Mesendoderm (in vitro differentiated cells): ENCODE results near the gene RSPH1.

Experiments used
- DNase-seq: peaks from one replicate; pipeline ENCODE4 v3.0.0; 2013
- H2AK5ac ChIP-seq: 2 replicates; pipeline ENCODE4 v1.6.1; 2013; ENCODE audit warnings: low read length, inconsistent platforms
- H2BK120ac ChIP-seq: 2 replicates; pipeline ENCODE4 v1.6.1; 2013; ENCODE audit warnings: low read depth, mild to moderate bottlenecking, low read length, moderate library complexity, mixed read lengths
- H2BK15ac ChIP-seq: replicated peaks from 2 replicates; pipeline ENCODE4 v1.6.1; 2013; ENCODE audit warnings: low read depth, mild to moderate bottlenecking, moderate library complexity
- H2BK5ac ChIP-seq: 2 replicates; pipeline ENCODE4 v1.6.1; 2013; ENCODE audit warnings: low read length, inconsistent platforms
- H3K18ac ChIP-seq: 2 replicates; pipeline ENCODE4 v1.6.1; 2013; ENCODE audit warnings: mild to moderate bottlenecking, low read length, mixed read lengths
- H3K23ac ChIP-seq: one replicate; pipeline ENCODE4 v1.6.1; 2013; ENCODE audit warnings: low read length
- H3K27ac ChIP-seq: 2 replicates; pipeline ENCODE4 v1.5.1; 2013; ENCODE audit warnings: low read depth, mild to moderate bottlenecking, inconsistent platforms, low read length, moderate library complexity
- H3K27me3 ChIP-seq: 2 replicates; pipeline ENCODE4 v1.6.1; 2013; ENCODE audit warnings: low read length, control low read depth, mild to moderate bottlenecking, inconsistent platforms; ENCODE audit not compliant: insufficient read depth, poor library complexity
- H3K36me3 ChIP-seq: 2 replicates; pipeline ENCODE4 v1.6.1; 2013; ENCODE audit warnings: low read length, inconsistent platforms; ENCODE audit not compliant: control insufficient read depth, insufficient read depth
- H3K4ac ChIP-seq: one replicate; pipeline ENCODE4 v1.6.1; 2013; ENCODE audit warnings: low read depth, mild to moderate bottlenecking, low read length, moderate library complexity
- H3K4me1 ChIP-seq: 2 replicates; pipeline ENCODE4 v1.6.1; 2013; ENCODE audit warnings: low read depth, low read length, inconsistent platforms; ENCODE audit not compliant: control insufficient read depth
- H3K4me2 ChIP-seq: 2 replicates; pipeline ENCODE4 v1.6.1; 2013; ENCODE audit warnings: low read length
- H3K4me3 ChIP-seq: 2 replicates; pipeline ENCODE4 v1.5.1; 2013; ENCODE audit warnings: mild to moderate bottlenecking, low read length
- H3K56ac ChIP-seq: one replicate; pipeline ENCODE4 v1.6.1; 2013; ENCODE audit warnings: low read length
- H3K79me1 ChIP-seq: 2 replicates; pipeline ENCODE4 v1.6.1; 2013; ENCODE audit warnings: low read length, inconsistent platforms
- H3K79me2 ChIP-seq: 2 replicates; pipeline ENCODE4 v1.6.1; 2013; ENCODE audit warnings: mild to moderate bottlenecking, low read length; ENCODE audit not compliant: control insufficient read depth, insufficient read depth
- H3K9ac ChIP-seq: 2 replicates; pipeline ENCODE4 v1.6.1; 2013; ENCODE audit warnings: low read length, inconsistent platforms
- H4K5ac ChIP-seq: one replicate; pipeline ENCODE4 v1.6.1; 2013; ENCODE audit warnings: low read length
- H4K8ac ChIP-seq: one replicate; pipeline ENCODE4 v1.6.1; 2013; ENCODE audit warnings: low read depth, mild to moderate bottlenecking, control low read depth, low read length, moderate library complexity
- WGBS: extraction: QIAGEN DNeasy Blood & Tissue Kit; methylation state at CpG from one replicate; pipeline ENCODE4 v1.1.7; 2013; ENCODE audit warnings: low lambda C conversion rate, missing lambda C conversion rate; ENCODE audit not compliant: insufficient coverage; ENCODE audit errors: extremely low coverage; 5-methylcytosine and 5-hydroxymethylcytosine counted together

RSPH1 gene

GRCh38 chr21:42439284-42440186 is 56.5 kb downstream of the RSPH1 start:
- H3K23ac ChIP-seq = no peak overlapping the region
- H2BK120ac ChIP-seq = no peak overlapping the region
- H3K79me1 ChIP-seq = no peaks in the 10 kb centered on the region
- no peaks in the 10 kb centered on the region for H3K27me3 ChIP-seq
- no peaks in the 10 kb centered on the region for H3K36me3 ChIP-seq
- no peak overlapping the region for H4K8ac ChIP-seq
- DNase-seq = no peak
- no peak overlapping the region for H3K4me3 ChIP-seq
- H3K4me2 ChIP-seq = no peak overlapping the region
- no peak overlapping the region for H2BK15ac ChIP-seq
- no peak overlapping the region for H3K9ac ChIP-seq
- H3K4ac ChIP-seq = no peak overlapping the region
- no peak overlapping the region for H3K27ac ChIP-seq
- 100% methylated on average over 1 of the region's 17 CpGs for WGBS
- no peak overlapping the region for H2BK5ac ChIP-seq
- H3K18ac ChIP-seq = no peak overlapping the region
- H3K56ac ChIP-seq = no peak overlapping the region
- H2AK5ac ChIP-seq = no peak overlapping the region
- no peak overlapping the region for H4K5ac ChIP-seq
- no peaks in the 10 kb centered on the region for H3K79me2 ChIP-seq
- H3K4me1 ChIP-seq = no peaks in the 10 kb centered on the region

DNA sequence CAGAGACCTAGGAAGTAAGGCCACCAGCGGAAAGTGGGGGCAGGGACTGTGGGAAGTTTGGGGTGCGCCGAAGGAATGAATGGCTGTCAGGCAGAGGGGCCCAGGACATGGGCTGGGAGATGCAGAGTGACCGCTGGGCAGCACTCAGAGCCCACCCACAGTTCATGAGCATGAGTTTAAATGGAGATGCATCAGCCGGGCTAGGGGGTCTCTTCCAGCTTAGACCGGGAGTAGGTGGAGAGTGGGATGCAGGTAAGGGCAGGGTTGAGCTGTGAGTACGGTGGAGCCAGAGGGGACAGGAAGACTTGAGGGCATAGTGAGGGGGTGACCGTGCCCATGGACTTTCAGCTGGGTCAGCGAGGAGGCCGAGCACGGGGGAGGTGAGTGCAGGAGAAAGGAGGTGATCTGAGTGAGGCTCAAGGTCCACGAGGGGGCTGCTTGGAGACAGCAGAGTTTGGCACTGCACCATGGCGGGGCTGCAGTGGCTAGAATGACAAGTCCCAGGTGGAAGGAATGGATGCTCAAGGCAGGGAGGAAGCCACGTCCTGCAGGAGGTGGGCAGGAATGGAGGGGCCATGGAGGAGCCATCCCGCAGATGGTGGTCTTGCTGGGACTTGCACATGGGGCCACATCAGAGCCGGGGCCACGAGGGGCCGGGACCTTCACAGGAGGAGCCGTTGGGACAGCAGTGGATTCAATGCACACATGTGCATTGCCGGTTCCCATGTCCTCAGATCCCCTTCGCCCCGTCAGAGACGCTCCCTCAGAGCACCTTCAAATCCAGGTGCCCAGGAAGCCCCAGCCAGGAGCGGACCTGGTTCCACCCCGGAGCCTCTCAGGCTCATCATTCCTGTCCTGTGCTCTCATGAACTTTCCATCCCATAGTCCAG is 57.5 kb downstream of the RSPH1 start:
- no peak overlapping the region for H2BK5ac ChIP-seq
- H3K18ac ChIP-seq = no peak overlapping the region
- no peak overlapping the region for H4K5ac ChIP-seq
- no peak overlapping the region for H2BK120ac ChIP-seq
- H3K4ac ChIP-seq = no peak overlapping the region
- no CpG with 5 or more reads among the region's 25 CpGs for WGBS
- no peak for DNase-seq
- H3K4me1 ChIP-seq = no peaks in the 10 kb centered on the region
- no peak overlapping the region for H3K4me3 ChIP-seq
- no peaks in the 10 kb centered on the region for H3K27me3 ChIP-seq
- H4K8ac ChIP-seq = no peak overlapping the region
- no peak overlapping the region for H3K56ac ChIP-seq
- no peaks in the 10 kb centered on the region for H3K36me3 ChIP-seq
- no peaks in the 10 kb centered on the region for H3K79me2 ChIP-seq
- no peak overlapping the region for H3K4me2 ChIP-seq
- no peak overlapping the region for H3K23ac ChIP-seq
- no peaks in the 10 kb centered on the region for H3K79me1 ChIP-seq
- H2BK15ac ChIP-seq = no peak overlapping the region
- no peak overlapping the region for H3K27ac ChIP-seq
- H3K9ac ChIP-seq = no peak overlapping the region
- H2AK5ac ChIP-seq = no peak overlapping the region

DNA sequence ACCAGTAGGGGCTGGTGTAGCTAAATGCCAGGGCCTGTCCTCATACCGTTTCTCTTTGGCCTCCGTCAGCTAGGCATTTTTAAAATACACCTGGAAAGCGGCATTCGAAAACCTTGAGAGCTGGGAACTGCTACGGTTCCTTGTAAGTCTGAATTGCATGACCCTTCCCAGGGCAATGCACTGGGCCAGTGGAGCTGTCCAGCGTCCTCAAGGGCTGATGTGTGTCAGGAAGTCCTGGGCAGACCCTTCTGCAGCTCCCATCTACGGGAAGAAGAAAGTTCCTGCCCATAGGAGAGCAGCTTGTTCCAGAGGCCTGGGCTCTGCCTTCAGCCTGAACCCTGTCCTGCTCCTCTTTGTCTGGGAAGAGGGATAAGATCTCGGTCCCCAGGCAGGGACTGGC is 58.2 kb downstream of the RSPH1 start:
- no peak overlapping the region for H3K18ac ChIP-seq
- no peaks in the 10 kb centered on the region for H3K79me2 ChIP-seq
- no peak overlapping the region for H2BK5ac ChIP-seq
- no peak overlapping the region for H3K9ac ChIP-seq
- no peak overlapping the region for H3K27ac ChIP-seq
- H4K5ac ChIP-seq = no peak overlapping the region
- H3K4me1 ChIP-seq = no peaks in the 10 kb centered on the region
- no peaks in the 10 kb centered on the region for H3K36me3 ChIP-seq
- no peak overlapping the region for H3K23ac ChIP-seq
- WGBS = no CpG with 5 or more reads among the region's 8 CpGs
- DNase-seq = peak; percentile 59
- H4K8ac ChIP-seq = no peak overlapping the region
- no peak overlapping the region for H3K56ac ChIP-seq
- no peaks in the 10 kb centered on the region for H3K79me1 ChIP-seq
- no peak overlapping the region for H2BK15ac ChIP-seq
- H3K4me2 ChIP-seq = no peak overlapping the region
- H3K4me3 ChIP-seq = no peak overlapping the region
- no peak overlapping the region for H2AK5ac ChIP-seq
- no peaks in the 10 kb centered on the region for H3K27me3 ChIP-seq
- no peak overlapping the region for H2BK120ac ChIP-seq
- H3K4ac ChIP-seq = no peak overlapping the region

DNA sequence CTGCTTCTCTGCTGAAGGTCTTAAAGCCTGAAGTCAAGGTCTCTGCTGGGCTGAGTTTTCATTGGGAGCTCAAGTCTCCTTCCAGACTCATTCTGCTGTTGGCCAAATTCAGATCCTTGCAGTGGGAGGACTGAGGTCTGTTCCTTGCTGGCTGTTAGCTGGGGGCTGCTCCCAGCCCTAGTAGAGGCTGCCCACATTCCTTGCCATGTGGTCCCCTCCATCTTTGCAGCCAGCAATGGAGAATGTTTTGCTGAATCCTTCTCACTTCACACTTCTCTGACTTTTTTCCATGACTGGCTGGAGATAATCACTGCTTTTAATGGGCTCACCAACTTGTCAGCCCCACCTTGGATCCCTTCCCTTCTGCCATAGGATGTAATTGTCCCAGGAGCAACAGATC is 59.1 kb downstream of the RSPH1 start:
- H3K4me2 ChIP-seq = no peak overlapping the region

GRCh38 chr21:42435833-42436232 is 60.2 kb downstream of the RSPH1 start:
- Histone ChIP-seq H3K27me3 (no peaks in the 10 kb centered on the region), H3K27ac (no peak overlapping the region), H2BK5ac (no peak overlapping the region), H3K4me1 (no peaks in the 10 kb centered on the region), H3K79me2 (no peaks in the 10 kb centered on the region), H4K5ac (no peak overlapping the region), H2BK15ac (no peak overlapping the region), H3K4ac (no peak overlapping the region), H2BK120ac (no peak overlapping the region), H3K9ac (no peak overlapping the region), H3K36me3 (no peaks in the 10 kb centered on the region), H4K8ac (no peak overlapping the region), H2AK5ac (no peak overlapping the region), H3K4me2 (no peak overlapping the region), H3K79me1 (no peaks in the 10 kb centered on the region), H3K4me3 (no peak overlapping the region), H3K23ac (no peak overlapping the region), H3K56ac (no peak overlapping the region), H3K18ac (no peak overlapping the region)
- no peak for DNase-seq

More for the DNA sequence above, 59.1 kb downstream of the RSPH1 start:
- Histone ChIP-seq H3K56ac (no peak overlapping the region), H2BK120ac (no peak overlapping the region), H3K27ac (no peak overlapping the region), H3K4ac (no peak overlapping the region), H3K4me3 (no peak overlapping the region), H3K4me1 (no peaks in the 10 kb centered on the region), H3K79me2 (no peaks in the 10 kb centered on the region), H2BK5ac (no peak overlapping the region), H3K36me3 (no peaks in the 10 kb centered on the region), H3K79me1 (no peaks in the 10 kb centered on the region), H3K27me3 (no peaks in the 10 kb centered on the region), H3K18ac (no peak overlapping the region), H3K23ac (no peak overlapping the region), H2AK5ac (no peak overlapping the region), H4K8ac (no peak overlapping the region), H3K9ac (no peak overlapping the region), H2BK15ac (no peak overlapping the region), H4K5ac (no peak overlapping the region)
- DNase-seq = no peak
